Effector memory CD8-positive, alpha-beta T cell (primary cell): Measurements from ENCODE around the gene HSPA4.
"Not testable (repeated sequence)": the region's sequence is repeated elsewhere in the genome, so short reads cannot be mapped to it uniquely, and the experiment has no call there.

ENCODE experiments used
- ATAC-seq: fragments of 150-1000 bp; cut with Tn5 transposase; replicated peaks from 2 replicates; pipeline ENCODE4 v1.10.0; 2021; ENCODE audit warnings: mild to moderate bottlenecking, moderate library complexity
- DNase-seq, 3 experiments: peaks; one replicate each; pipeline ENCODE4 v3.0.0; 2021
- H3K27ac Mint-ChIP-seq, 2 donors: one replicate each; pipeline ENCODE4 v1.8.0; 2022; ENCODE audit warnings: mild to moderate bottlenecking in 2 of 2, mixed read lengths in 2 of 2, moderate library complexity in 2 of 2
- H3K27me3 Mint-ChIP-seq, 2 donors: one replicate each; pipeline ENCODE4 v1.8.0; 2022; ENCODE audit warnings: mixed read lengths in 2 of 2
- H3K36me3 Mint-ChIP-seq: one replicate; pipeline ENCODE4 v1.8.0; 2022; ENCODE audit warnings: mild to moderate bottlenecking, moderate library complexity, mixed read lengths; ENCODE audit not compliant: insufficient read depth
- H3K4me1 Mint-ChIP-seq, 2 donors: one replicate each; pipeline ENCODE4 v1.8.0; 2022; ENCODE audit warnings: low read depth in 2 of 2, mixed read lengths in 2 of 2
- H3K4me3 Mint-ChIP-seq, 2 donors: one replicate each; pipeline ENCODE4 v1.8.0; 2022; ENCODE audit warnings: mild to moderate bottlenecking in 2 of 2, mixed read lengths in 2 of 2, moderate library complexity in 2 of 2
- H3K9me3 Mint-ChIP-seq, 2 donors: one replicate each; pipeline ENCODE4 v1.8.0; 2022; ENCODE audit warnings: mixed read lengths in 2 of 2
- total RNA-seq, 9 experiments: gene quantifications; one replicate each; lab custom pipeline; 2026; lab: John Stamatoyannopoulos, UW

HSPA4 gene
- 71.3 to 476 (median 153) reads per million in 9 experiments for total RNA-seq

DNA sequence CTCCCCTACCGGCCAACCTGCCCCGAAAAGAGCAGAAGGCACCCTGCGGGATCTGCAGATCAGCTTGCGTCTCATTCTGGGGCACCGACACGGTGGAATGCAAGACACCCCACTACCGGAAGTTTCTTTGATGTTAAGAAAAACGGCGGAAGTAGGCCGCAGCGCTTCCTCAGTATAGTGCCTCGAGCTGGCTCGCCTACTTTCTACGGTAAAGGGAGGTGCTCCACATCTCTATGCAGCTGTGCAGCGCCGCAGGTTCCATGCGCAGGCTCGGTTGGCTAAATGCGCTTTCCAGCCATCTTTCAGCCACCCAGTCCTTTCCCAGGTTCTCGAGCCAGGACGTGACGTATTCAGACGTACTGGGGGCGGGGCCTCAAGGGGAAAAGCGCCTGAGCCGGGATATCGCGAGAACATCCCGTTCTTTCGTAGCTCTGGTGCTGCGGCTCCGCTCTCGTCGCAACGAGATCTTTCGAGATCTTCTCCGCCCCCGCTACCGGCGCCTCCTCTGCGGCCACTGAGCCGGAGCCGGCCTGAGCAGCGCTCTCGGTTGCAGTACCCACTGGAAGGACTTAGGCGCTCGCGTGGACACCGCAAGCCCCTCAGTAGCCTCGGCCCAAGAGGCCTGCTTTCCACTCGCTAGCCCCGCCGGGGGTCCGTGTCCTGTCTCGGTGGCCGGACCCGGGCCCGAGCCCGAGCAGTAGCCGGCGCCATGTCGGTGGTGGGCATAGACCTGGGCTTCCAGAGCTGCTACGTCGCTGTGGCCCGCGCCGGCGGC, at the start of gene HSPA4:
TSS of gene HSPA4 (plus strand) at position 472 of the 775 bp plus-strand sequence. CDS start at position 710, 238 bp downstream.
- DNase-seq (peak; percentile 95 to 97 (median 97)), ATAC-seq (peak; percentile 78)
- H3K9me3 Mint-ChIP-seq = no peaks in the 10 kb centered on the region
- peaks cover 27% of the 10 kb centered on the region for H3K36me3 Mint-ChIP-seq
- H3K4me1 Mint-ChIP-seq = peaks cover 25 to 41% of the 10 kb centered on the region in 2 donors
- no peaks in the 10 kb centered on the region for H3K27me3 Mint-ChIP-seq
- peak within 1 kb of the TSS; percentile 92 to 96 for H3K4me3 Mint-ChIP-seq
- peak within 1 kb of the TSS; percentile 99 to 100 for H3K27ac Mint-ChIP-seq

DNA sequence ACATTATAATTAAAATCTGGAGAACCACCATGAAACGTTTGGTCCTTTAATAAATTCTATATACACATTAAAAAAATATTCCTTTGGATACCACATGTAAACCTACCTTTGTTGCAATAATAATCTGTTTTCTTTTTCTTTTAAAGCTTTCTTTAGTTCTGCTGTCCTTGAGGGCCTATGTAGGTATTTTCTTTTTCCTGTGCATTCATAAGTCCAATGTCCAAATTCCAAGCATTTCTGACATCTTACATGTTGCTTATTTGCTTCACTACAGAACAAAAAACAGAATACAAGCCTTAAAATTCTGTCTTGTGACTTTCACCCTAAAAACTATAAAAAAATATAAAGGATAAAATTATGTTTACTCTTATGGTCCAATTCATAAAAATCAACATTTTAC, 45.2 kb upstream of the HSPA4 start:
- no peak overlapping the region for H3K4me3 Mint-ChIP-seq
- no peaks in the 10 kb centered on the region for H3K9me3 Mint-ChIP-seq
- DNase-seq (no peak), ATAC-seq (no peak)
- H3K27me3 Mint-ChIP-seq = no peaks in the 10 kb centered on the region
- no peak overlapping the region for H3K27ac Mint-ChIP-seq
- peaks cover 35% of the 10 kb centered on the region for H3K36me3 Mint-ChIP-seq
- peaks cover 0 to 4% of the 10 kb centered on the region in 2 donors for H3K4me1 Mint-ChIP-seq

DNA sequence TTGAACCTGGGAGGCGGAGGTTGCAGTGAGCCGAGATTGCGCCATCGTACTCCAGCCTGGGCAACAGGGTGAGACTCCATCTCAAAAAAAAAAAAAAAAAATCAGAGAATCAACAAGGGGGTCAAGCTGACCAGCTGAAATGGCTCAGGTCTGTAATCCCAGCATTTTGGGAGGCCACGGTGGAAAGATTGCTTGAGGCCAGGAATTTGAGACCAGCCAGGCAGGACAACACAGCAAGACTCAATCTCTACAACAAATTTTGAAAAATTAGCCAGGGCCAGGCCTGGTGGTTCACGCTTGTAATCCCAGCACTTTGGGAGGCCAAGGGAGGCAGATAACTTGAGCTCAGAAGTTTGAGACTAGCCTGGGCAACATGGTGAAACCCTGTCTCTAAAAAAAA, 43.4 kb upstream of the HSPA4 start:
- Mint-ChIP-seq H3K36me3 (peaks cover 34% of the 10 kb centered on the region), H3K27ac (peak overlapping the region in 1 of 2 donors; percentile 57)
- H3K4me3 Mint-ChIP-seq, ATAC-seq, DNase-seq, H3K27me3 Mint-ChIP-seq, H3K4me1 Mint-ChIP-seq, H3K9me3 Mint-ChIP-seq: not testable (repeated sequence)

- no peak for ATAC-seq
- H3K27me3 Mint-ChIP-seq = no peaks in the 10 kb centered on the region
- no peaks in the 10 kb centered on the region for H3K9me3 Mint-ChIP-seq
- no peak overlapping the region for H3K4me3 Mint-ChIP-seq
- peaks cover 3 to 7% of the 10 kb centered on the region in 2 donors for H3K4me1 Mint-ChIP-seq
- peaks cover 34% of the 10 kb centered on the region for H3K36me3 Mint-ChIP-seq
- no peak overlapping the region for H3K27ac Mint-ChIP-seq
- no peak for DNase-seq
Measured at GRCh38 chr5:133015466-133015865, 36.3 kb upstream of the HSPA4 start.

- peaks cover 46% of the 10 kb centered on the region for H3K36me3 Mint-ChIP-seq
- no peaks in the 10 kb centered on the region for H3K27me3 Mint-ChIP-seq
- H3K4me1 Mint-ChIP-seq = peaks cover 5 to 7% of the 10 kb centered on the region in 2 donors
- DNase-seq (no peak), ATAC-seq (no peak)
- H3K4me3 Mint-ChIP-seq = no peak overlapping the region
- H3K9me3 Mint-ChIP-seq = no peaks in the 10 kb centered on the region
- H3K27ac Mint-ChIP-seq = peak overlapping the region in 1 of 2 donors; percentile 35
Measured at GRCh38 chr5:133017964-133018363, 33.8 kb upstream of the HSPA4 start.

- not testable (repeated sequence) for H3K9me3 Mint-ChIP-seq, DNase-seq, H3K4me3 Mint-ChIP-seq, H3K27me3 Mint-ChIP-seq, ATAC-seq, H3K27ac Mint-ChIP-seq
- Mint-ChIP-seq H3K4me1 (peaks cover 10 to 15% of the 10 kb centered on the region in 2 donors), H3K36me3 (peaks cover 46% of the 10 kb centered on the region)
Measured at GRCh38 chr5:133019471-133019870, 32.3 kb upstream of the HSPA4 start.

GRCh38 chr5:133025804-133026663, 25.8 kb upstream of the HSPA4 start, which contains the start of gene ZCCHC10:
ZCCHC10 (minus strand) TSS chr5:133026549; CDS start chr5:133026537, 12 bp downstream.
- ATAC-seq = peak; percentile 99
- Mint-ChIP-seq H3K4me3 (peak within 1 kb of the TSS; percentile 90 to 95), H3K36me3 (peaks cover 21% of the 10 kb centered on the region), H3K27ac (peak within 1 kb of the TSS; percentile 96 to 97), H3K9me3 (no peaks in the 10 kb centered on the region), H3K4me1 (peaks cover 16 to 20% of the 10 kb centered on the region in 2 donors), H3K27me3 (no peaks in the 10 kb centered on the region)
- DNase-seq = peak; percentile 86 to 89 (median 87)

DNA sequence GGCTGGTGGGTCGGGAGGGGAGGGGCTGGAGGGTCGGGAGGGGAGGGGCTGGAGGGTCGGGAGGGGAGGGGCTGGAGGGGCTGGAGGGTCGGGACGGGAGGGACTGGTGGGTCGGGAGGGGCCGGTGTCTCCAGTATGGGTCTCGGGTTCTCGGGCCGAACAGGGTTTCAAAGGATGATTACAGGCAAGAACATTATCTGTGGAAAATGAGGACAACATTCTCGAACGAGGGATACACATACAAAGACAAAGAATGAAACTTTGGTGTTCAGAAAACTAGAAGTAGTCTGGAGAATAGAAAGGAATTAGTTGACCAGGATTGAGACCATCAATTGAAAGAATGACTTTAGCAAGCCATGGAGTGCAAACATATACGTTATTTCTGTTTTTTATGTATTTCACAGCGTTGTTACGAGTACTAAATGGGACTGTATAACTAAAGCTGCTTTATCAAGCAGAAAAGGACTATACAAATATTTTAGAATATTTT, 25.1 kb upstream of the HSPA4 start:
- ATAC-seq = no peak
- Mint-ChIP-seq H3K4me1 (peaks cover 16 to 20% of the 10 kb centered on the region in 2 donors), H3K9me3 (no peaks in the 10 kb centered on the region), H3K27me3 (no peaks in the 10 kb centered on the region), H3K4me3 (peak overlapping the region; percentile 90 to 95), H3K36me3 (peaks cover 18% of the 10 kb centered on the region), H3K27ac (peak overlapping the region; percentile 96 to 97)
- no peak for DNase-seq

- peaks cover 7% of the 10 kb centered on the region for H3K36me3 Mint-ChIP-seq
- no peaks in the 10 kb centered on the region for H3K9me3 Mint-ChIP-seq
- H3K27me3 Mint-ChIP-seq = no peaks in the 10 kb centered on the region
- H3K4me3 Mint-ChIP-seq = no peak overlapping the region
- H3K27ac Mint-ChIP-seq = no peak overlapping the region
- H3K4me1 Mint-ChIP-seq = peaks cover 17 to 19% of the 10 kb centered on the region in 2 donors
- DNase-seq (no peak), ATAC-seq (no peak)
Measured at GRCh38 chr5:133029416-133029815, 22.4 kb upstream of the HSPA4 start.

- ATAC-seq (no peak), DNase-seq (no peak)
- Mint-ChIP-seq H3K4me3 (no peak overlapping the region), H3K9me3 (no peaks in the 10 kb centered on the region), H3K4me1 (peaks cover 12 to 14% of the 10 kb centered on the region in 2 donors), H3K27me3 (no peaks in the 10 kb centered on the region), H3K36me3 (peaks cover 7% of the 10 kb centered on the region), H3K27ac (no peak overlapping the region)
Measured at GRCh38 chr5:133030343-133031005, 21.3 kb upstream of the HSPA4 start.

- peak; percentile 97 for ATAC-seq
Measured at GRCh38 chr5:133032852-133033742, 18.7 kb upstream of the HSPA4 start.

GRCh38 chr5:133034064-133034463, 17.7 kb upstream of the HSPA4 start:
- no peak overlapping the region for H3K4me3 Mint-ChIP-seq
- no peaks in the 10 kb centered on the region for H3K9me3 Mint-ChIP-seq
- H3K27me3 Mint-ChIP-seq = no peaks in the 10 kb centered on the region
- H3K36me3 Mint-ChIP-seq = no peaks in the 10 kb centered on the region
- DNase-seq = no peak
- peaks cover 6 to 9% of the 10 kb centered on the region in 2 donors for H3K4me1 Mint-ChIP-seq
- H3K27ac Mint-ChIP-seq = no peak overlapping the region
- ATAC-seq = no peak

More at GRCh38 chr5:133032852-133033742, 18.7 kb upstream of the HSPA4 start:
- no peak for DNase-seq
- no peaks in the 10 kb centered on the region for H3K9me3 Mint-ChIP-seq
- peak overlapping the region in 1 of 2 donors; percentile 10 for H3K27ac Mint-ChIP-seq
- no peaks in the 10 kb centered on the region for H3K27me3 Mint-ChIP-seq
- no peak overlapping the region for H3K4me3 Mint-ChIP-seq
- H3K36me3 Mint-ChIP-seq = no peaks in the 10 kb centered on the region
- H3K4me1 Mint-ChIP-seq = peaks cover 6 to 9% of the 10 kb centered on the region in 2 donors
